HepG2 (cell line): Measurements from ENCODE around the gene ABCC3. TPM values are rescaled to one million over a fixed set of nuclear protein-coding genes. Genes with fewer than 3 reads are reported as not detected.

Experiments used
- CBFB ChIP-seq: sonication (generic); formaldehyde crosslinking; IDR thresholded peaks from 2 replicates; pipeline ENCODE4 v1.4.0; 2020; ENCODE audit warnings: missing genetic modification reagents
- GTF2F1 ChIP-seq: fragments of 150-350 bp; IDR thresholded peaks from 2 replicates; pipeline ENCODE4 v1.6.1; 2014; ENCODE audit warnings: low read length
- HIC2 ChIP-seq: sonication (generic); formaldehyde crosslinking; IDR thresholded peaks from 2 replicates; pipeline ENCODE4 v1.9.0; 2022; ENCODE audit warnings: low read depth, missing genetic modification reagents
- KDM4B ChIP-seq: sonication (generic); formaldehyde crosslinking; IDR thresholded peaks from 2 replicates; pipeline ENCODE4 v1.4.0; 2020; ENCODE audit warnings: missing genetic modification reagents
- NCOA2 ChIP-seq: sonication (generic); formaldehyde crosslinking; IDR thresholded peaks from 2 replicates; pipeline ENCODE4 v1.8.0; 2022; ENCODE audit warnings: inconsistent platforms
- NFIC ChIP-seq: IDR thresholded peaks from 2 replicates; pipeline ENCODE4 v1.6.1; 2012; ENCODE audit warnings: mild to moderate bottlenecking, low read length, inconsistent platforms
- NKX3-1 ChIP-seq: sonication (generic); formaldehyde crosslinking; IDR thresholded peaks from 2 replicates; pipeline ENCODE4 v1.5.0; 2020; ENCODE audit warnings: missing genetic modification reagents
- PHF5A ChIP-seq: IDR thresholded peaks from one replicate; pipeline ENCODE4 v1.6.1; 2018; ENCODE audit warnings: low read depth, missing genetic modification reagents; ENCODE audit not compliant: unreplicated experiment
- PPARG ChIP-seq: conservative IDR thresholded peaks from 2 replicates; pipeline ENCODE4 v1.6.1; 2016; ENCODE audit warnings: missing biosample characterization, missing genetic modification reagents
- RFXAP ChIP-seq: sonication (generic); formaldehyde crosslinking; IDR thresholded peaks from 2 replicates; pipeline ENCODE4 v1.4.0; 2020; ENCODE audit warnings: missing genetic modification reagents, borderline replicate concordance
- U2AF1 ChIP-seq: fragments of 200-400 bp; formaldehyde crosslinking; optimal IDR thresholded peaks from 2 replicates; pipeline ENCODE3; 2017; ENCODE audit warnings: mild to moderate bottlenecking, low read depth, low read length
- ZBTB42 ChIP-seq: sonication (generic); formaldehyde crosslinking; IDR thresholded peaks from 2 replicates; pipeline ENCODE4 v1.5.0; 2020; ENCODE audit warnings: mild to moderate bottlenecking, missing genetic modification reagents
- ZFP36 ChIP-seq: fragments of 150-350 bp; IDR thresholded peaks from 2 replicates; pipeline ENCODE4 v1.6.1; 2018; ENCODE audit warnings: borderline replicate concordance, low read length, low read depth; ENCODE audit not compliant: partially characterized antibody
- ZNF136 ChIP-seq: sonication (generic); formaldehyde crosslinking; IDR thresholded peaks from 2 replicates; pipeline ENCODE4 v1.8.1; 2022; ENCODE audit warnings: low read depth, mild to moderate bottlenecking, moderate library complexity, missing genetic modification reagents
- ZNF225 ChIP-seq: sonication (generic); formaldehyde crosslinking; IDR thresholded peaks from 2 replicates; pipeline ENCODE4 v1.4.0; 2020; ENCODE audit warnings: mild to moderate bottlenecking, missing genetic modification reagents
- ZNF431 ChIP-seq: sonication (generic); formaldehyde crosslinking; IDR thresholded peaks from 2 replicates; pipeline ENCODE4 v1.9.0; 2022; ENCODE audit warnings: missing genetic modification reagents, low read depth, mild to moderate bottlenecking, borderline replicate concordance
- ZNF589 ChIP-seq: sonication (generic); formaldehyde crosslinking; conservative IDR thresholded peaks from 2 replicates; pipeline ENCODE4 v1.8.0; 2022; ENCODE audit warnings: mild to moderate bottlenecking, moderate library complexity, missing genetic modification reagents
- ZNF615 ChIP-seq: sonication (generic); formaldehyde crosslinking; IDR thresholded peaks from 2 replicates; pipeline ENCODE4 v1.5.0; 2020; ENCODE audit warnings: mild to moderate bottlenecking, missing genetic modification reagents, borderline replicate concordance
- polyA plus RNA-seq, 8 experiments: library from polyadenylated mRNA; depleted of rRNA in 3 of 8; stranded (reverse) in 7 of 8; unstranded in 1 of 8; fragments of >200 nt; fragmentation: Illumina TruSeq in 4 of 8; extraction: Trizol in 4 of 8; gene quantifications; 2 replicates each; pipeline versions ENCODE4 v1.2.1 to v1.2.3, GENCODE V29; 2011 to 2016; ENCODE audit warnings: low read depth in 4 of 8, missing spikeins in 1 of 8, mixed read lengths in 1 of 8; ENCODE audit not compliant: insufficient read depth in 1 of 8
- total RNA-seq, 5 experiments: library from RNA; depleted of rRNA; stranded (reverse); fragments of >200 nt; fragmentation: Illumina TruSeq; extraction: Trizol; gene quantifications; 2 replicates each; pipeline ENCODE4 v1.2.3, GENCODE V29; 2016; ENCODE audit warnings: low read depth in 1 of 5
- TF ChIP-seq, protein P1 (sequence below): sonication (generic); formaldehyde crosslinking; IDR thresholded peaks from 2 replicates; pipeline ENCODE4 v1.9.0; 2021; ENCODE audit warnings: mild to moderate bottlenecking, missing genetic modification reagents
- TF ChIP-seq, protein P2 (sequence below): sonication (generic); formaldehyde crosslinking; IDR thresholded peaks from 2 replicates; pipeline ENCODE4 v1.8.0; 2022; ENCODE audit warnings: mild to moderate bottlenecking, missing genetic modification reagents; ENCODE audit not compliant: insufficient replicate concordance

ABCC3 gene
- total and polyA plus RNA-seq, 2 of the 13 experiments (the other 11 are each of a cell fraction or from before 2014, with no cell fraction given), result 25.2 to 50.7 TPM

- TF ChIP-seq ZNF589 (peak; percentile 73; the same call in 1 of the 2 replicates), PPARG (peak; percentile 73), ZNF136 (CRISPR knock-in tag) (no peak), CBFB (CRISPR knock-in tag) (peak; percentile 81), RFXAP (CRISPR knock-in tag) (peak; percentile 77; the same call in 1 of the 2 replicates), NFIC (no peak; the same call in none of the 2 replicates), ZBTB42 (CRISPR knock-in tag) (no peak), U2AF1 (peak; percentile 93), ZNF615 (CRISPR knock-in tag) (no peak), KDM4B (CRISPR knock-in tag) (peak; percentile 84), PHF5A (CRISPR knock-in tag) (peak; percentile 90), GTF2F1 (peak; percentile 87), HIC2 (CRISPR knock-in tag) (peak; percentile 62), ZNF225 (no peak), NCOA2 (peak; percentile 73), ZNF431 (CRISPR knock-in tag) (peak; percentile 84; the same call in 1 of the 2 replicates), ZFP36 (no peak), NKX3-1 (CRISPR knock-in tag) (peak; percentile 93; the same call in 1 of the 2 replicates)
- TF ChIP-seq, protein P1, sequence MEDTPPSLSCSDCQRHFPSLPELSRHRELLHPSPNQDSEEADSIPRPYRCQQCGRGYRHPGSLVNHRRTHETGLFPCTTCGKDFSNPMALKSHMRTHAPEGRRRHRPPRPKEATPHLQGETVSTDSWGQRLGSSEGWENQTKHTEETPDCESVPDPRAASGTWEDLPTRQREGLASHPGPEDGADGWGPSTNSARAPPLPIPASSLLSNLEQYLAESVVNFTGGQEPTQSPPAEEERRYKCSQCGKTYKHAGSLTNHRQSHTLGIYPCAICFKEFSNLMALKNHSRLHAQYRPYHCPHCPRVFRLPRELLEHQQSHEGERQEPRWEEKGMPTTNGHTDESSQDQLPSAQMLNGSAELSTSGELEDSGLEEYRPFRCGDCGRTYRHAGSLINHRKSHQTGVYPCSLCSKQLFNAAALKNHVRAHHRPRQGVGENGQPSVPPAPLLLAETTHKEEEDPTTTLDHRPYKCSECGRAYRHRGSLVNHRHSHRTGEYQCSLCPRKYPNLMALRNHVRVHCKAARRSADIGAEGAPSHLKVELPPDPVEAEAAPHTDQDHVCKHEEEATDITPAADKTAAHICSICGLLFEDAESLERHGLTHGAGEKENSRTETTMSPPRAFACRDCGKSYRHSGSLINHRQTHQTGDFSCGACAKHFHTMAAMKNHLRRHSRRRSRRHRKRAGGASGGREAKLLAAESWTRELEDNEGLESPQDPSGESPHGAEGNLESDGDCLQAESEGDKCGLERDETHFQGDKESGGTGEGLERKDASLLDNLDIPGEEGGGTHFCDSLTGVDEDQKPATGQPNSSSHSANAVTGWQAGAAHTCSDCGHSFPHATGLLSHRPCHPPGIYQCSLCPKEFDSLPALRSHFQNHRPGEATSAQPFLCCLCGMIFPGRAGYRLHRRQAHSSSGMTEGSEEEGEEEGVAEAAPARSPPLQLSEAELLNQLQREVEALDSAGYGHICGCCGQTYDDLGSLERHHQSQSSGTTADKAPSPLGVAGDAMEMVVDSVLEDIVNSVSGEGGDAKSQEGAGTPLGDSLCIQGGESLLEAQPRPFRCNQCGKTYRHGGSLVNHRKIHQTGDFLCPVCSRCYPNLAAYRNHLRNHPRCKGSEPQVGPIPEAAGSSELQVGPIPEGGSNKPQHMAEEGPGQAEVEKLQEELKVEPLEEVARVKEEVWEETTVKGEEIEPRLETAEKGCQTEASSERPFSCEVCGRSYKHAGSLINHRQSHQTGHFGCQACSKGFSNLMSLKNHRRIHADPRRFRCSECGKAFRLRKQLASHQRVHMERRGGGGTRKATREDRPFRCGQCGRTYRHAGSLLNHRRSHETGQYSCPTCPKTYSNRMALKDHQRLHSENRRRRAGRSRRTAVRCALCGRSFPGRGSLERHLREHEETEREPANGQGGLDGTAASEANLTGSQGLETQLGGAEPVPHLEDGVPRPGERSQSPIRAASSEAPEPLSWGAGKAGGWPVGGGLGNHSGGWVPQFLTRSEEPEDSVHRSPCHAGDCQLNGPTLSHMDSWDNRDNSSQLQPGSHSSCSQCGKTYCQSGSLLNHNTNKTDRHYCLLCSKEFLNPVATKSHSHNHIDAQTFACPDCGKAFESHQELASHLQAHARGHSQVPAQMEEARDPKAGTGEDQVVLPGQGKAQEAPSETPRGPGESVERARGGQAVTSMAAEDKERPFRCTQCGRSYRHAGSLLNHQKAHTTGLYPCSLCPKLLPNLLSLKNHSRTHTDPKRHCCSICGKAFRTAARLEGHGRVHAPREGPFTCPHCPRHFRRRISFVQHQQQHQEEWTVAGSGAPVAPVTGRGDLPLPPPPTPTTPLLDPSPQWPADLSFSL (CRISPR knock-in tag), result no peak
- TF ChIP-seq, protein P2, sequence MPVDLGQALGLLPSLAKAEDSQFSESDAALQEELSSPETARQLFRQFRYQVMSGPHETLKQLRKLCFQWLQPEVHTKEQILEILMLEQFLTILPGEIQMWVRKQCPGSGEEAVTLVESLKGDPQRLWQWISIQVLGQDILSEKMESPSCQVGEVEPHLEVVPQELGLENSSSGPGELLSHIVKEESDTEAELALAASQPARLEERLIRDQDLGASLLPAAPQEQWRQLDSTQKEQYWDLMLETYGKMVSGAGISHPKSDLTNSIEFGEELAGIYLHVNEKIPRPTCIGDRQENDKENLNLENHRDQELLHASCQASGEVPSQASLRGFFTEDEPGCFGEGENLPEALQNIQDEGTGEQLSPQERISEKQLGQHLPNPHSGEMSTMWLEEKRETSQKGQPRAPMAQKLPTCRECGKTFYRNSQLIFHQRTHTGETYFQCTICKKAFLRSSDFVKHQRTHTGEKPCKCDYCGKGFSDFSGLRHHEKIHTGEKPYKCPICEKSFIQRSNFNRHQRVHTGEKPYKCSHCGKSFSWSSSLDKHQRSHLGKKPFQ (CRISPR knock-in tag), result peak; percentile 91
Measured at GRCh38 chr17:50707289-50708049, 72.8 kb downstream of the ABCC3 start, which contains the start of gene ANKRD40 (continued).
